Measurements from ENCODE around the gene CDKN2AIPNL. TPM values are rescaled to one million over a fixed set of nuclear protein-coding genes. Genes with fewer than 3 reads are reported as not detected.

CDKN2AIPNL gene
- total RNA-seq, 4 donors from 2014 or later: 6.9 to 28.3 (median 13.2) TPM

DNA sequence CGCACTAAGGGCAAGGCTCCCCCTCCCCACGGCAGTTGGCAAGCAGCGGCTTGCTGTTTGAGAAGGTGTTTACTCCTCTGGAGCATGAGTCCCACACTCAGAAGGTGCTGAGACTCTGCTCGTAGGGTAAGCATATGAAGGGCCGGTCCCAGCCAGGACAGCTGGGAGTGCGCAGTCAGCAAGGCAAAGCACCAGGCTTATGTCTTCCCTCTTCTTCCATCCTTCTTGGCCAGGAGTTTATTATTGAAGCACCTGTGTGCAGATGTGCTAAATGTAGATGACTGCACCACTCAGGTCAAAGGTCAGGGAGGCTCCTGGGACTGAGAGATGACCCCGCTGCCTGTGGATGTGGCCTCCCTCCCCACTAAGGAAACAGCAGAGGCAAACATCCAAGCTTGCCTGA, 27.0 kb upstream of the CDKN2AIPNL start:
- peak overlapping the region; percentile 40 to 89 (median 74) for H3K27ac ChIP-seq
- intact Hi-C loops (cut with DNase I): no loop called here
- H3K4me3 ChIP-seq: no peak overlapping the region
- no peak for TF ChIP-seq POLR2A (IDR thresholded peaks at IDR 0.05)
- TF ChIP-seq, protein P1, sequence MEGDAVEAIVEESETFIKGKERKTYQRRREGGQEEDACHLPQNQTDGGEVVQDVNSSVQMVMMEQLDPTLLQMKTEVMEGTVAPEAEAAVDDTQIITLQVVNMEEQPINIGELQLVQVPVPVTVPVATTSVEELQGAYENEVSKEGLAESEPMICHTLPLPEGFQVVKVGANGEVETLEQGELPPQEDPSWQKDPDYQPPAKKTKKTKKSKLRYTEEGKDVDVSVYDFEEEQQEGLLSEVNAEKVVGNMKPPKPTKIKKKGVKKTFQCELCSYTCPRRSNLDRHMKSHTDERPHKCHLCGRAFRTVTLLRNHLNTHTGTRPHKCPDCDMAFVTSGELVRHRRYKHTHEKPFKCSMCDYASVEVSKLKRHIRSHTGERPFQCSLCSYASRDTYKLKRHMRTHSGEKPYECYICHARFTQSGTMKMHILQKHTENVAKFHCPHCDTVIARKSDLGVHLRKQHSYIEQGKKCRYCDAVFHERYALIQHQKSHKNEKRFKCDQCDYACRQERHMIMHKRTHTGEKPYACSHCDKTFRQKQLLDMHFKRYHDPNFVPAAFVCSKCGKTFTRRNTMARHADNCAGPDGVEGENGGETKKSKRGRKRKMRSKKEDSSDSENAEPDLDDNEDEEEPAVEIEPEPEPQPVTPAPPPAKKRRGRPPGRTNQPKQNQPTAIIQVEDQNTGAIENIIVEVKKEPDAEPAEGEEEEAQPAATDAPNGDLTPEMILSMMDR (IDR thresholded peaks at IDR 0.05): no peak
- H3K9me3 ChIP-seq: no peaks in the 10 kb centered on the region
- H3K27me3 ChIP-seq: no peaks in the 10 kb centered on the region
- 72 to 90% methylated on average over 6 of the region's 7 CpGs for WGBS, 2 donors
- peaks cover 27 to 46% (median 36%) of the 10 kb centered on the region in 3 donors for H3K4me1 ChIP-seq
- no peaks in the 10 kb centered on the region for H3K36me3 ChIP-seq
- no peak for DNase-seq

DNA sequence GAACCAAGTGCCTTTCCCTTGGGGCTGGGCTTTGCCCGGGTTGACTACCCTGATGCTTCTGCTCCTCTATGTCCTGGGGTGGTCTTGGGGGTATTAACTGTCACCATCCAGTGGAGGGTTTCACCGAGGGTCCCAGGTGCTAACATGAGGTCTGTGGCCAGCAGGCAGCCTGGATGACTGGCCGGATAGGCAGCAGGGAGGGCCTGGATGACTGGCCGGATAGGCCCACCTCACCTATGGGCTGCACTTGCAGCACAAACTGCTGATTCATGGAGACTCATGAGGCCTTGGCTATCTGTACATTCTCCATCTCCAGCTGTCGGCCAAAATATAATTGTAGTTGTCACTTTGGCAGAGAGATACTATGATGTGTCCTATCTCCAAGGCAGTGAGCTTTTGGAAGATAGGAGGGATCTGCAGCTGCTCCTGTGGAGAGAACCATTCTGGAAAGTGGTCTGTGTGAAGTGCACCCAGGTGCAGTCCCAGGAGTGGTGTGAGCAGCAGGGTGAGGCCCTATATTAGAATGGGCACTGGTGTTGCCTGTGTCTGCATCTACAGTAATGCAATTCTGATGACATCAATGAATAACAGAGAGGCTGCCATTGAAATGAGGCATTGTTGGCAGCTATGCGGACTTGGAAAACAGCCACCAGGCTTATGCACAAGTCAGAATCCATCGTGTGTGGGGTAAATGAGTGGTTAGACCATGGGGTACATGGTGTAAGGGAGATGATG, 26.3 kb upstream of the CDKN2AIPNL start:
- Histone ChIP-seq H3K9me3 (no peaks in the 10 kb centered on the region), H3K36me3 (no peaks in the 10 kb centered on the region), H3K4me1 (peaks cover 27 to 46% (median 36%) of the 10 kb centered on the region in 3 donors), H3K27ac (peak overlapping the region in 3 of 4 donors; percentile 69 to 89 (median 80)), H3K4me3 (no peak overlapping the region), H3K27me3 (no peaks in the 10 kb centered on the region)
- TF ChIP-seq POLR2A (IDR thresholded peaks at IDR 0.05): no peak
- TF ChIP-seq, protein P1 (IDR thresholded peaks at IDR 0.05): no peak
- intact Hi-C loops (cut with DNase I): no loop called here
- 5 to 18% methylated on average over 2 of the region's 7 CpGs for WGBS, 2 donors
- DNase-seq: no peak

DNA sequence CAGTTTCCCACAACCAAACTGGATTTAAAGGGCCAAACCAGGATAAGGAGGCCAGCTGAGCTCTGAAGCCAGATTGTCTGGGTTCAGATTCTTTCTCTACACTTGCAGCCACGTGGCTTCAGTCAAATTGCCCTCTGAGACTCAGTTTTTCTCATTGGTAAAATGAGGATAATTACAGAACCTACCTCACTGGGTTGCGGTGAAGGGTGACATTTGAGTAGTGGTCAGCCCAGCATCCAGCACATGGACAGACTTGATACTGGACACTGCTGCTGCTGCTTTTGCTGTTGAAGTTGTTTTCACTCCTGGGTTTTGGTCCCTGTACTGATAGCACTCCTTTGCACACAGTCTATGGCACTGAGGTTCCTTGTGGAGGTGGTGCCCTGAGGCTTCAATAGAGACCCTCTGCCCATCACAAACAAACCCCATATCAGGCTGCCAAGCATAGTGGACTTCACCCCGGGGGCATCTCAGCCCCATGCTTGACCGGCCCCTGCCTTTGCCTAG, 25.7 kb upstream of the CDKN2AIPNL start:
- Histone ChIP-seq H3K4me1 (peaks cover 27 to 46% (median 36%) of the 10 kb centered on the region in 3 donors), H3K9me3 (no peaks in the 10 kb centered on the region), H3K27ac (peak overlapping the region; percentile 47 to 89 (median 65)), H3K36me3 (no peaks in the 10 kb centered on the region), H3K27me3 (no peaks in the 10 kb centered on the region), H3K4me3 (no peak overlapping the region)
- intact Hi-C loops (cut with DNase I): no loop called here
- TF ChIP-seq, protein P1 (IDR thresholded peaks at IDR 0.05): no peak
- DNase-seq: no peak
- WGBS, 2 donors: 87 to 88% methylated on average over 4 of the region's 4 CpGs

DNA sequence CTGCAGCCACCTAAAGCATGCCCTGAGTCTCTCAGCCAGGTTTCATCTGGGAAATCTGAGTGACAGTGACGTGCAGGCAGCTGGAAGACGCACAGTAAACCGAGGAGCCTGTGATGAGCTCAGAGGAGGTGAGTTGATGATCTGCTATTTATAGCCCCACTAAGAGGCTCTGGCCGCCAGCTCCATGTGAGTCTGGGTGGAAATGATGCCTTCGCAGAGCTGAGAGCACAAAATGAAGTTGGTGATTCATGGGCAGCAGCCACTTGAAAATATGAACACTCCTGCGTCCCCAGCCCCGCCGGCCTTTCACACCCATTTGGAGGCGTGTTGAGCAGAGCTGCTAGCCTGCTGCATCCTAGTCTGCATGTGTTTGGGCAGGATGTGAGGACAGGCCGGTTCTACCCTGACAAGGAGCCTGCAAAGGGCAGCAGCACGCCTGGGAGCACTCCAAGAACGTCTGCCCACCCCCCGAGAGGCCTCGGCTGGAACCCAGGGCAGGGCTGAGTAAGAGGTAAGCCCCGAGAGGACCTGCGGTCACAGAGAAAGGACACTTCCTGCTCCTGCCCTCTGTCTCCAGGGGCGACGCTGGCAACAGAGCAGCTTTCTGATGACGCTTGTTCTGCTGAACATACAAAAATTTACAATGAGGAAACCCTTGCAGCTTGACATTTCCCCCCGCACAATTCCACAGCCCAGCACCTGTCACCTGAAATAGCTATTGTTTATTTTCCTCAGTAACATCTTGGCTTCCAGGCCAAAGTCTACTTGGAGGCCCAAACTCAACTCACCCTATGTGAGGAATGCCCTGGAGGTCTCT, 25.1 kb upstream of the CDKN2AIPNL start:
- peak; percentile 48 for DNase-seq
- H3K27me3 ChIP-seq: no peaks in the 10 kb centered on the region
- TF ChIP-seq, protein P1 (IDR thresholded peaks at IDR 0.05): no peak
- TF ChIP-seq POLR2A (IDR thresholded peaks at IDR 0.05): no peak
- intact Hi-C loops (cut with DNase I): no loop called here
- WGBS, 2 donors: 17 to 23% methylated on average over 11 to 13 of the region's 20 CpGs
- H3K36me3 ChIP-seq: no peaks in the 10 kb centered on the region
- H3K4me3 ChIP-seq: peak overlapping the region in 2 of 4 donors; percentile 18 to 31
- peak overlapping the region; percentile 47 to 89 (median 65) for H3K27ac ChIP-seq
- H3K9me3 ChIP-seq: no peaks in the 10 kb centered on the region
- peaks cover 27 to 46% (median 36%) of the 10 kb centered on the region in 3 donors for H3K4me1 ChIP-seq

DNA sequence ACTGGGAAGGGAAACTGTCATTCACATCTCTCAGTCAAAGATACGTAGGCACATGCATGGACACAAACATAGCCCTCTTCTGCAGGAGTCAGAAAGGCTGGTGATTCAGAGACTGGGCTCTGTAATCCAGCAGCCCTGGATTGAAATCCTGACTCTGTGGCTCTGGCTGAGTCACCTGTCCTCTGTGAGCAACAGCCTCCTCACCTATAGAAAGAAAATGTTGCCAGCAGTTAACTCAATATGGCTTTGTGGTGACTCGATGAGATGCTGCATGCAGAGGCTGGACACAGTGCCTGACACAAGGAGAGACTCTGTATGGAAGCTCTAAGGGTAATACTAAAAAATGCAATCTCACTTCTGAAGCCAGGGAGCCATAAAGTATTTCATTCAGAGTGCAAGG, 23.9 kb upstream of the CDKN2AIPNL start:
- Histone ChIP-seq H3K4me1 (peaks cover 27 to 46% (median 36%) of the 10 kb centered on the region in 3 donors), H3K27ac (no peak overlapping the region), H3K36me3 (no peaks in the 10 kb centered on the region), H3K4me3 (no peak overlapping the region), H3K27me3 (no peaks in the 10 kb centered on the region), H3K9me3 (no peaks in the 10 kb centered on the region)
- DNase-seq: no peak
- intact Hi-C loops (cut with DNase I): no loop called here
- 52 to 83% methylated on average over 2 of the region's 2 CpGs for whole genome bisulfite sequencing, 2 donors
- TF ChIP-seq, protein P1 (IDR thresholded peaks at IDR 0.05): no peak
- no peak for TF ChIP-seq POLR2A (IDR thresholded peaks at IDR 0.05)

Data from esophagus squamous epithelium (tissue), 5 donors.